Gastrocnemius medialis (tissue), 4 donors: Measurements from ENCODE around the gene RAB38.

Experiments
- CTCF ChIP-seq, 5 experiments: fragments of 450-650 bp in 3 of 5; fragments of 200-600 bp in 2 of 5; sonication (generic) in 2 of 5; IDR thresholded peaks in 4 of 5; conservative IDR thresholded peaks in 1 of 5; 1 replicate in 4 of 5; 2 replicates in 1 of 5; pipeline ENCODE4 v1.5.1; 2016 to 2019; ENCODE audit warnings: antibody characterized with exemption in 5 of 5, mild to moderate bottlenecking in 3 of 5, moderate library complexity in 3 of 5
- POLR2A ChIP-seq, 2 donors: fragments of 450-650 bp; IDR thresholded peaks; one replicate each; pipeline ENCODE4 v1.6.1; 2017; ENCODE audit warnings: antibody characterized with exemption in 2 of 2, mild to moderate bottlenecking in 2 of 2, moderate library complexity in 2 of 2

- TF ChIP-seq CTCF (IDR thresholded peaks at IDR 0.05 in 4 of 5, conservative IDR thresholded peaks at IDR 0.05 in 1 of 5) (no peak), POLR2A (IDR thresholded peaks at IDR 0.05) (no peak)
Measured at GRCh38 chr11:88212300-88212699, 37.1 kb upstream of the RAB38 start.
